ENCODE measurements around the gene CST3. TPM values are rescaled to one million over a fixed set of nuclear protein-coding genes. Genes with fewer than 3 reads are reported as not detected.

Gene CST3
- polyA plus RNA-seq, 1 donor (not counting 4 experiments of a cell fraction or from before 2014, with no cell fraction given) = 194 TPM

GRCh38 chr20:23679133-23680092 is 41.7 kb upstream of the CST3 start:
- no peaks in the 10 kb centered on the region for H3K36me3 ChIP-seq (ENCODE audit: control insufficient read depth in 2 of 2, extremely low read depth in 1 of 2, insufficient read depth in 2 of 2, low read length in 2 of 2)
- H3K4me1 ChIP-seq (ENCODE audit: control insufficient read depth, extremely low read depth, insufficient read depth, low read length) = no peaks in the 10 kb centered on the region
- no peak for TF ChIP-seq CTCF (optimal IDR thresholded peaks at IDR 0.05 in 1 of 3, IDR thresholded peaks at IDR 0.05 in 1 of 3, conservative IDR thresholded peaks at IDR 0.05 in 1 of 3; ENCODE audit: extremely low read depth in 1 of 3, insufficient read depth in 2 of 3, low read length in 3 of 3)
- TF ChIP-seq EZH2 (IDR thresholded peaks at IDR 0.05; ENCODE audit: low read length) = no peak
- no peaks in the 10 kb centered on the region for H3K9me1 ChIP-seq (ENCODE audit: control insufficient read depth, extremely low read depth, insufficient read depth, low read length)
- no peak overlapping the region for H3K9ac ChIP-seq (ENCODE audit: control insufficient read depth, extremely low read depth, insufficient read depth, low read length)
- no peak for DNase-seq (ENCODE audit: low read depth, low spot score)
- H3K4me3 ChIP-seq (ENCODE audit: control insufficient read depth in 2 of 3, extremely low read depth in 1 of 3, insufficient read depth in 2 of 3, low read depth in 1 of 3, low read length in 3 of 3) = no peak overlapping the region
- H3K79me2 ChIP-seq (ENCODE audit: control insufficient read depth, insufficient read depth, low read length) = no peaks in the 10 kb centered on the region
- H3K4me2 ChIP-seq (ENCODE audit: control insufficient read depth, extremely low read depth, insufficient read depth, low read depth, low read length) = no peak overlapping the region
- no peak overlapping the region for H3K27ac ChIP-seq (ENCODE audit: control insufficient read depth, insufficient read depth, low read length)
- H4K20me1 ChIP-seq (ENCODE audit: control insufficient read depth, extremely low read depth, insufficient read depth, low read length) = no peaks in the 10 kb centered on the region
- no peaks in the 10 kb centered on the region for H3K27me3 ChIP-seq (ENCODE audit: control insufficient read depth, extremely low read depth, insufficient read depth, low read length)
- no peaks in the 10 kb centered on the region for H3K9me3 ChIP-seq (ENCODE audit: control insufficient read depth, low read depth, low read length)
- dilution Hi-C loops (cut with MboI; ENCODE audit: extremely low pct_ligation_motif_present, low sequenced_read_pairs) = no loop called here
- FAIRE-seq = no peak
- H2AFZ ChIP-seq (ENCODE audit: control insufficient read depth, low read length) = no peak overlapping the region

GRCh38 chr20:23673209-23673608 is 35.5 kb upstream of the CST3 start:
- H3K9ac ChIP-seq (ENCODE audit: control insufficient read depth, extremely low read depth, insufficient read depth, low read length) = no peak overlapping the region
- H4K20me1 ChIP-seq (ENCODE audit: control insufficient read depth, extremely low read depth, insufficient read depth, low read length) = no peaks in the 10 kb centered on the region
- TF ChIP-seq EZH2 (IDR thresholded peaks at IDR 0.05; ENCODE audit: low read length) (no peak), CTCF (optimal IDR thresholded peaks at IDR 0.05 in 1 of 3, IDR thresholded peaks at IDR 0.05 in 1 of 3, conservative IDR thresholded peaks at IDR 0.05 in 1 of 3; ENCODE audit: extremely low read depth in 1 of 3, insufficient read depth in 2 of 3, low read length in 3 of 3) (no peak)
- no peaks in the 10 kb centered on the region for H3K36me3 ChIP-seq (ENCODE audit: control insufficient read depth in 2 of 2, extremely low read depth in 1 of 2, insufficient read depth in 2 of 2, low read length in 2 of 2)
- H3K9me3 ChIP-seq (ENCODE audit: control insufficient read depth, low read depth, low read length) = no peaks in the 10 kb centered on the region
- no peaks in the 10 kb centered on the region for H3K4me1 ChIP-seq (ENCODE audit: control insufficient read depth, extremely low read depth, insufficient read depth, low read length)
- no peaks in the 10 kb centered on the region for H3K79me2 ChIP-seq (ENCODE audit: control insufficient read depth, insufficient read depth, low read length)
- H3K4me3 ChIP-seq (ENCODE audit: control insufficient read depth in 2 of 3, extremely low read depth in 1 of 3, insufficient read depth in 2 of 3, low read depth in 1 of 3, low read length in 3 of 3) = no peak overlapping the region
- H2AFZ ChIP-seq (ENCODE audit: control insufficient read depth, low read length) = no peak overlapping the region
- H3K9me1 ChIP-seq (ENCODE audit: control insufficient read depth, extremely low read depth, insufficient read depth, low read length) = no peaks in the 10 kb centered on the region
- no peak for FAIRE-seq
- H3K27ac ChIP-seq (ENCODE audit: control insufficient read depth, insufficient read depth, low read length) = no peak overlapping the region
- H3K4me2 ChIP-seq (ENCODE audit: control insufficient read depth, extremely low read depth, insufficient read depth, low read depth, low read length) = no peak overlapping the region
- DNase-seq (ENCODE audit: low read depth, low spot score) = no peak
- dilution Hi-C loops (cut with MboI; ENCODE audit: extremely low pct_ligation_motif_present, low sequenced_read_pairs) = no loop called here
- no peaks in the 10 kb centered on the region for H3K27me3 ChIP-seq (ENCODE audit: control insufficient read depth, extremely low read depth, insufficient read depth, low read length)
